GM12891 (cell line): ENCODE measurements around the gene COL5A2.

Experiments
- POLR2A ChIP-seq: IDR thresholded peaks from 2 replicates; pipeline ENCODE4 v1.6.1; 2011; ENCODE audit warnings: low read depth, low read length, control low read depth
- POLR2AphosphoS5 ChIP-seq: IDR thresholded peaks from 2 replicates; pipeline ENCODE4 v1.6.1; 2011; ENCODE audit warnings: low read depth, low read length, control low read depth
- TAF1 ChIP-seq: IDR thresholded peaks from 2 replicates; pipeline ENCODE4 v1.6.1; 2011; ENCODE audit warnings: low read depth, low read length, control low read depth

- TF ChIP-seq POLR2A (no peak), POLR2AphosphoS5 (no peak), TAF1 (no peak)
Observed at GRCh38 chr2:189045836-189046235, 133.7 kb downstream of the COL5A2 start.
